IMR-90 (cell line): ENCODE results near the gene FBXO33. TPM values are rescaled to one million over a fixed set of nuclear protein-coding genes. Genes with fewer than 3 reads are reported as not detected.

Experiments used
- ATAC-seq: fragments of 200-7000 bp; cut with Tn5 transposase; 2 replicates; pipeline ENCODE4 v1.9.1; 2020; ENCODE audit warnings: low read depth, mild to moderate bottlenecking, moderate library complexity
- BruUV-seq: library from RNA; stranded (reverse); fragments of 400-500 nt; replicated peaks from 2 replicates; lab custom pipeline; 2021; lab: Mats Ljungman, UMichigan
- CTCF ChIA-PET: fragments of 300-600 bp; formaldehyde crosslinking; extraction: SDS; loops from one replicate; lab custom pipeline; 2021; ENCODE audit warnings: antibody characterized with exemption; lab: Yijun Ruan, JAX
- POLR2A ChIA-PET: fragments of 300-600 bp; sonication (Branson Sonifier 250); formaldehyde crosslinking; loops from one replicate; lab custom pipeline; 2022; ENCODE audit warnings: antibody characterized with exemption; ENCODE audit not compliant: unreplicated experiment; lab: Charles Lee
- DNase-seq: peaks from one replicate; pipeline ENCODE4 v3.0.0; 2013
- H2AFZ ChIP-seq: replicated peaks from 2 replicates; pipeline ENCODE3; 2013; ENCODE audit warnings: low read length, mild to moderate bottlenecking; ENCODE audit not compliant: poor library complexity
- H2AK5ac ChIP-seq: 2 replicates; pipeline ENCODE4 v1.6.1; 2013; ENCODE audit warnings: low read depth, low read length, inconsistent platforms
- H2AK9ac ChIP-seq: replicated peaks from 2 replicates; pipeline ENCODE3; 2013; ENCODE audit warnings: mild to moderate bottlenecking, low read depth, low read length, moderate library complexity; ENCODE audit not compliant: poor library complexity
- H2BK120ac ChIP-seq: 2 replicates; pipeline ENCODE4 v1.6.1; 2013; ENCODE audit warnings: low read depth, low read length, inconsistent platforms
- H2BK15ac ChIP-seq: 3 replicates; pipeline ENCODE4 v1.6.1; 2013; ENCODE audit warnings: low read depth, low read length, inconsistent platforms
- H2BK20ac ChIP-seq: 2 replicates; pipeline ENCODE4 v1.6.1; 2013; ENCODE audit warnings: low read depth, mild to moderate bottlenecking, inconsistent platforms, low read length, moderate library complexity
- H2BK5ac ChIP-seq: 2 replicates; pipeline ENCODE4 v1.6.1; 2013; ENCODE audit warnings: mild to moderate bottlenecking, low read depth, low read length, inconsistent platforms; ENCODE audit not compliant: poor library complexity, severe bottlenecking
- H3K14ac ChIP-seq: replicated peaks from 2 replicates; pipeline ENCODE4 v1.6.1; 2013; ENCODE audit warnings: low read depth, low read length, inconsistent platforms
- H3K18ac ChIP-seq: 2 replicates; pipeline ENCODE4 v1.6.1; 2013; ENCODE audit warnings: low read depth, low read length, control low read depth
- H3K23ac ChIP-seq: 2 replicates; pipeline ENCODE4 v1.6.1; 2013; ENCODE audit warnings: low read depth, low read length, inconsistent platforms
- H3K27ac ChIP-seq: 2 replicates; pipeline ENCODE4 v1.5.1; 2013; ENCODE audit warnings: mild to moderate bottlenecking, control low read depth, low read length; ENCODE audit not compliant: insufficient read depth
- H3K27me3 ChIP-seq: 2 replicates; pipeline ENCODE4 v1.6.1; 2013; ENCODE audit warnings: low read length; ENCODE audit not compliant: control insufficient read depth, insufficient read depth
- H3K36me3 ChIP-seq: 2 replicates; pipeline ENCODE4 v1.6.1; 2013; ENCODE audit warnings: low read length, mixed read lengths; ENCODE audit not compliant: control insufficient read depth, insufficient read depth
- H3K4ac ChIP-seq: 2 replicates; pipeline ENCODE4 v1.6.1; 2013; ENCODE audit warnings: low read depth, low read length, inconsistent platforms
- H3K4me1 ChIP-seq: 2 replicates; pipeline ENCODE4 v1.6.1; 2013; ENCODE audit warnings: low read length, mixed read lengths; ENCODE audit not compliant: control insufficient read depth, insufficient read depth
- H3K4me2 ChIP-seq: 2 replicates; pipeline ENCODE4 v1.6.1; 2013; ENCODE audit warnings: low read depth, mild to moderate bottlenecking, control low read depth, low read length, moderate library complexity
- H3K4me3 ChIP-seq: 2 replicates; pipeline ENCODE4 v1.5.1; 2013; ENCODE audit warnings: low read depth, mild to moderate bottlenecking, control low read depth, low read length, moderate library complexity; ENCODE audit not compliant: insufficient read depth
- H3K56ac ChIP-seq: 2 replicates; pipeline ENCODE4 v1.6.1; 2013; ENCODE audit warnings: low read length, inconsistent platforms; ENCODE audit not compliant: insufficient read depth; ENCODE audit errors: extremely low read depth
- H3K79me1 ChIP-seq, 2 experiments: 2 replicates each; pipeline ENCODE4 v1.6.1; 2013; ENCODE audit warnings: low read length in 2 of 2, inconsistent platforms in 1 of 2, low read depth in 1 of 2
- H3K9ac ChIP-seq: 2 replicates; pipeline ENCODE4 v1.6.1; 2013; ENCODE audit warnings: low read depth, low read length, control low read depth
- H3K9me1 ChIP-seq: 2 replicates; pipeline ENCODE4 v1.6.1; 2013; ENCODE audit warnings: low read length, inconsistent platforms; ENCODE audit not compliant: insufficient read depth
- H3K9me3 ChIP-seq: 2 replicates; pipeline ENCODE4 v1.6.1; 2013; ENCODE audit warnings: low read length; ENCODE audit not compliant: control insufficient read depth, insufficient read depth
- H4K20me1 ChIP-seq: 2 replicates; pipeline ENCODE4 v1.6.1; 2013; ENCODE audit warnings: low read length, inconsistent platforms; ENCODE audit not compliant: insufficient read depth
- H4K5ac ChIP-seq: 2 replicates; pipeline ENCODE4 v1.6.1; 2013; ENCODE audit warnings: mild to moderate bottlenecking, low read depth, low read length, control low read depth
- H4K8ac ChIP-seq, 2 experiments: 2 replicates each; pipeline ENCODE4 v1.6.1; 2013; ENCODE audit warnings: low read depth in 2 of 2, low read length in 2 of 2, control low read depth in 1 of 2, inconsistent platforms in 1 of 2
- H4K91ac ChIP-seq: 2 replicates; pipeline ENCODE4 v1.6.1; 2013; ENCODE audit warnings: low read depth, low read length, inconsistent platforms; ENCODE audit not compliant: insufficient read depth
- BHLHE40 ChIP-seq: fragments of 150-350 bp; IDR thresholded peaks from 2 replicates; pipeline ENCODE4 v1.6.1; 2016; ENCODE audit warnings: mild to moderate bottlenecking, low read depth, low read length
- CEBPB ChIP-seq: IDR thresholded peaks from 2 replicates; pipeline ENCODE4 v1.6.1; 2012; ENCODE audit warnings: low read depth, low read length, improper control_type of control experiment
- RCOR1 ChIP-seq: IDR thresholded peaks from 2 replicates; pipeline ENCODE4 v1.6.1; 2012; ENCODE audit warnings: mild to moderate bottlenecking, low read length, improper control_type of control experiment; ENCODE audit not compliant: insufficient replicate concordance
- WGBS, 2 experiments: methylation state at CpG; one replicate each; pipeline versions ENCODE4 v1.1.5 to v1.1.7; 2013; ENCODE audit warnings: missing lambda C conversion rate in 2 of 2; ENCODE audit not compliant: insufficient read length in 1 of 2; ENCODE audit errors: extremely low coverage in 2 of 2; 5-methylcytosine and 5-hydroxymethylcytosine counted together
- dilution Hi-C: fragments of 300-500 bp; cut with HindIII; formaldehyde crosslinking; loops from one replicate; pipeline ENCODE4 v1.14.3; 2018; ENCODE audit warnings: low sequenced_read_pairs; ENCODE audit not compliant: unreplicated experiment
- in situ Hi-C: fragments of 300-500 bp; cut with MboI; formaldehyde crosslinking; loops from 3 replicates; pipeline ENCODE4 v1.14.3; 2019; ENCODE audit warnings: low sequenced_read_pairs, inconsistent platforms, mixed read lengths
- intact Hi-C: fragments of 100-400 bp; cut with micrococcal nuclease; formaldehyde crosslinking; loops from 2 replicates; pipeline ENCODE4 v1.10.0; 2022
- polyA plus RNA-seq, 3 experiments: library from polyadenylated mRNA; depleted of rRNA; stranded (reverse); fragments of >200 nt; gene quantifications; 2 replicates each; pipeline ENCODE4 v1.2.3, GENCODE V29; 2012; ENCODE audit warnings: low replicate concordance in 1 of 3
- total RNA-seq: library from RNA; depleted of rRNA; stranded (reverse); fragments of >200 nt; gene quantifications from 2 replicates; pipeline ENCODE4 v1.2.3, GENCODE V29; 2012

FBXO33 gene
- total and polyA plus RNA-seq, 2 of the 4 experiments (the other 2 are of a cell fraction): 7.6 to 10.0 TPM

GRCh38 chr14:39365354-39365753 is 66.9 kb downstream of the FBXO33 start:
- H3K18ac ChIP-seq: no peak overlapping the region
- H2AFZ ChIP-seq: no peak overlapping the region
- H3K4ac ChIP-seq: no peak overlapping the region
- no peak overlapping the region for H3K27ac ChIP-seq
- H3K23ac ChIP-seq: no peak overlapping the region
- H2AK5ac ChIP-seq: no peak overlapping the region
- H3K9me3 ChIP-seq: peaks cover 6% of the 10 kb centered on the region; the same call in 1 of the 2 replicates
- no peak overlapping the region for H3K4me3 ChIP-seq
- no peak overlapping the region for H3K9ac ChIP-seq
- intact Hi-C loops (no loop called here), in situ Hi-C loops (no loop called here), dilution Hi-C loops (no loop called here)
- CTCF ChIA-PET: no interaction called here
- no peaks in the 10 kb centered on the region for H3K9me1 ChIP-seq
- DNase-seq: no peak
- no peak overlapping the region for H2BK5ac ChIP-seq
- peaks cover 1% of the 10 kb centered on the region for H3K36me3 ChIP-seq
- POLR2A ChIA-PET: no interaction called here
- no peak for TF ChIP-seq CEBPB
- TF ChIP-seq RCOR1: no peak
- no peak for TF ChIP-seq BHLHE40
- BruUV-seq: no TSS peak
- H3K4me1 ChIP-seq: no peaks in the 10 kb centered on the region
- no peak overlapping the region for H2AK9ac ChIP-seq
- H3K56ac ChIP-seq: no peak overlapping the region
- no peaks in the 10 kb centered on the region for H3K27me3 ChIP-seq
- 100% methylated on average over 1 of the region's 1 CpG; no CpG with 5 or more reads in 1 of the 2 experiments for WGBS, 2 experiments
- no peak overlapping the region for H2BK15ac ChIP-seq
- H4K5ac ChIP-seq: no peak overlapping the region
- no peaks in the 10 kb centered on the region for H4K20me1 ChIP-seq
- no peak overlapping the region for H4K8ac ChIP-seq
- H2BK120ac ChIP-seq: no peak overlapping the region
- no peak overlapping the region for H2BK20ac ChIP-seq
- peaks cover 0 to 18% of the 10 kb centered on the region in 2 experiments; a peak in 3 of 4 replicates for H3K79me1 ChIP-seq
- no peak overlapping the region for H3K4me2 ChIP-seq
- H3K14ac ChIP-seq: no peak overlapping the region
- ATAC-seq: no peak
- H4K91ac ChIP-seq: no peak overlapping the region
